Measurements from ENCODE around the gene SLC25A22.

DNA sequence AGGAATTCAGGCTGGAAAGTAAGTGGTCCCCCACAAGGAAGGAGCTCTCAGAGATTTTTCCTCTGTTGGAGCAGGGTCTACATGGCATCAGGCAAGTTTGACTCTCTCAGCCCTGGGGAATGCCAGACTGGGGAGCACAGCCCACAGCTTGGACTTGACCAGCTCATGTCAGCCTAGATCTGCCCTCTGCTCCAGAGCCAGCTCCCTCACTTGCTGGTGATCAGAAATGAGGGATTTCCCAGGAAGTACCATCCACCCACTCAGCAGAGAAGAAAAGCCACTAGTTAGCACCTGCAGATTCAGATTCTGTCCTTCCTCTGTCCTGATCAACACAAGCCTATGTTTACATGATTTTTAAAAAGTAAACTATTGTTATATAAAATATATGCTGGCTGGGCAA, 37.8 kb downstream of the SLC25A22 start:
- TF ChIP-seq, protein P1, sequence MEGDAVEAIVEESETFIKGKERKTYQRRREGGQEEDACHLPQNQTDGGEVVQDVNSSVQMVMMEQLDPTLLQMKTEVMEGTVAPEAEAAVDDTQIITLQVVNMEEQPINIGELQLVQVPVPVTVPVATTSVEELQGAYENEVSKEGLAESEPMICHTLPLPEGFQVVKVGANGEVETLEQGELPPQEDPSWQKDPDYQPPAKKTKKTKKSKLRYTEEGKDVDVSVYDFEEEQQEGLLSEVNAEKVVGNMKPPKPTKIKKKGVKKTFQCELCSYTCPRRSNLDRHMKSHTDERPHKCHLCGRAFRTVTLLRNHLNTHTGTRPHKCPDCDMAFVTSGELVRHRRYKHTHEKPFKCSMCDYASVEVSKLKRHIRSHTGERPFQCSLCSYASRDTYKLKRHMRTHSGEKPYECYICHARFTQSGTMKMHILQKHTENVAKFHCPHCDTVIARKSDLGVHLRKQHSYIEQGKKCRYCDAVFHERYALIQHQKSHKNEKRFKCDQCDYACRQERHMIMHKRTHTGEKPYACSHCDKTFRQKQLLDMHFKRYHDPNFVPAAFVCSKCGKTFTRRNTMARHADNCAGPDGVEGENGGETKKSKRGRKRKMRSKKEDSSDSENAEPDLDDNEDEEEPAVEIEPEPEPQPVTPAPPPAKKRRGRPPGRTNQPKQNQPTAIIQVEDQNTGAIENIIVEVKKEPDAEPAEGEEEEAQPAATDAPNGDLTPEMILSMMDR (IDR thresholded peaks at IDR 0.05) = no peak
- no peak for TF ChIP-seq POLR2A (IDR thresholded peaks at IDR 0.05)
